A673 (cell line): ENCODE results near the gene TMEM97.

Experiments used
- EZH2 ChIP-seq: fragments of 200-600 bp; sonication (generic); IDR thresholded peaks from 2 replicates; pipeline ENCODE4 v1.6.1; 2017; ENCODE audit warnings: borderline replicate concordance, low read depth, mild to moderate bottlenecking, mixed read lengths, antibody characterized with exemption, low read length; ENCODE audit not compliant: poor library complexity, severe bottlenecking
- TF ChIP-seq, protein P1 (sequence below): fragments of 300-800, 200-600 bp; sonication (generic); conservative IDR thresholded peaks from 2 replicates; pipeline ENCODE4 v1.5.1; 2017; ENCODE audit warnings: low read depth, mild to moderate bottlenecking, antibody characterized with exemption, low read length, moderate library complexity, mixed read lengths

DNA sequence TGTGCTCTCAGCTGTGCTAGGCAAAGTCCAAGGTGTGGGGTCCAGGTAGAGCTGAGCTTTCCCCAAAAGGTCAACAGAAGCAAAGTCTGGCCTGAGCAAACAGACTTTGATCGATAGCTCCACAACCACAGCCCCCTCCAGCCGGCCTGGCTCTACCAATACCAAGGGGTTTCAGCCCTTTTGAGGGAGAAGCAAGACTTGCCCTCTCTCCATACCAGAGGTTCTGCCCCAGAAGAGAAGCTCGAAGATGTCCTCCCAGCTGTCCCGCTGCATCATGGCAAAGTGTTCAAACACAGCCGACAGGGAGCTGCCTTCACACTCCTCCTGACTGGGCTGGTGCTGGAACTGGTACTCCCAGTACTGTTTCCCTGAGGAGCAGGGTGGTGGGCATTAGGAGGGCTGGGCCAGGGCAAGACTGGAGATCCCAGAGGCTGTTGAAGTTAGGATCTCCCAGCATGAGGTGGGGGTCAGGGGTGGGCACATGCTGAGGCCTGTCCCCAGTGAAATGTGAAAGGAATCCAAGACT, 49.4 kb downstream of the TMEM97 start:
- TF ChIP-seq EZH2, result no peak
- TF ChIP-seq, protein P1, sequence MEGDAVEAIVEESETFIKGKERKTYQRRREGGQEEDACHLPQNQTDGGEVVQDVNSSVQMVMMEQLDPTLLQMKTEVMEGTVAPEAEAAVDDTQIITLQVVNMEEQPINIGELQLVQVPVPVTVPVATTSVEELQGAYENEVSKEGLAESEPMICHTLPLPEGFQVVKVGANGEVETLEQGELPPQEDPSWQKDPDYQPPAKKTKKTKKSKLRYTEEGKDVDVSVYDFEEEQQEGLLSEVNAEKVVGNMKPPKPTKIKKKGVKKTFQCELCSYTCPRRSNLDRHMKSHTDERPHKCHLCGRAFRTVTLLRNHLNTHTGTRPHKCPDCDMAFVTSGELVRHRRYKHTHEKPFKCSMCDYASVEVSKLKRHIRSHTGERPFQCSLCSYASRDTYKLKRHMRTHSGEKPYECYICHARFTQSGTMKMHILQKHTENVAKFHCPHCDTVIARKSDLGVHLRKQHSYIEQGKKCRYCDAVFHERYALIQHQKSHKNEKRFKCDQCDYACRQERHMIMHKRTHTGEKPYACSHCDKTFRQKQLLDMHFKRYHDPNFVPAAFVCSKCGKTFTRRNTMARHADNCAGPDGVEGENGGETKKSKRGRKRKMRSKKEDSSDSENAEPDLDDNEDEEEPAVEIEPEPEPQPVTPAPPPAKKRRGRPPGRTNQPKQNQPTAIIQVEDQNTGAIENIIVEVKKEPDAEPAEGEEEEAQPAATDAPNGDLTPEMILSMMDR, result no peak
